H1 (cell line): ENCODE measurements around the gene FRMD3. TPM values are rescaled to one million over a fixed set of nuclear protein-coding genes. Genes with fewer than 3 reads are reported as not detected.

ENCODE experiments used
- CREB1 ChIP-seq: IDR thresholded peaks from 2 replicates; pipeline ENCODE4 v1.6.1; 2012; ENCODE audit warnings: inconsistent platforms
- HDAC6 ChIP-seq: IDR thresholded peaks from one replicate; pipeline ENCODE4 v1.7.1; 2012; ENCODE audit warnings: low read depth, mild to moderate bottlenecking, inconsistent platforms, low read length, moderate library complexity
- KDM1A ChIP-seq: fragments of 200-600, 300-600 bp; sonication (generic); IDR thresholded peaks from 2 replicates; pipeline ENCODE4 v1.7.1; 2016; ENCODE audit warnings: mild to moderate bottlenecking, low read length, borderline replicate concordance
- RAD21 ChIP-seq, 2 experiments: IDR thresholded peaks in 1 of 2; conservative IDR thresholded peaks in 1 of 2; 2 replicates each; pipeline ENCODE4 v1.6.1; 2011; ENCODE audit warnings: low read depth in 2 of 2, low read length in 2 of 2, improper control_type of control experiment in 1 of 2, inconsistent platforms in 1 of 2, mild to moderate bottlenecking in 1 of 2, moderate library complexity in 1 of 2
- SIX5 ChIP-seq: IDR thresholded peaks from 2 replicates; pipeline ENCODE4 v1.6.1; 2011; ENCODE audit warnings: mild to moderate bottlenecking, low read depth, low read length
- SUZ12 ChIP-seq: fragments of 200-600 bp; sonication (generic); IDR thresholded peaks from 2 replicates; pipeline ENCODE4 v1.6.1; 2012; ENCODE audit warnings: mild to moderate bottlenecking, inconsistent platforms, low read length, moderate library complexity, mixed read lengths
- polyA plus RNA-seq, 7 experiments: library from polyadenylated mRNA; depleted of rRNA in 3 of 7; stranded (reverse) in 5 of 7; unstranded in 2 of 7; fragments of >200 nt in 5 of 7; fragments of 200-250 nt in 2 of 7; gene quantifications; 1 replicate in 5 of 7; 2 replicates in 1 of 7; 4 replicates in 1 of 7; pipeline versions ENCODE4 v1.2.1 to v1.2.3, GENCODE V29; 2011 to 2013; ENCODE audit warnings: missing spikeins in 2 of 7, mixed read lengths in 2 of 7
- total RNA-seq: library from RNA; stranded (reverse); fragmentation: NEBNext Ultra II Directional; extraction: Animal tissue kit (Norgen Biotek cat#: 25700); gene quantifications from 2 replicates; pipeline ENCODE4 v1.2.1, GENCODE V29; 2021
- TF ChIP-seq, protein P1 (sequence below): fragments of 300-600 bp; sonication (generic); IDR thresholded peaks from 2 replicates; pipeline ENCODE4 v1.7.1; 2012; ENCODE audit warnings: low read length, moderate library complexity, mild to moderate bottlenecking, inconsistent platforms; ENCODE audit not compliant: insufficient replicate concordance
- TF ChIP-seq, protein P2 (sequence below), 3 experiments: IDR thresholded peaks; 1 replicate in 2 of 3; 2 replicates in 1 of 3; pipeline versions ENCODE4 v1.5.1 to v1.6.1; 2011; ENCODE audit warnings: low read length in 3 of 3, mild to moderate bottlenecking in 3 of 3, inconsistent platforms in 2 of 3, low read depth in 1 of 3, moderate library complexity in 1 of 3; ENCODE audit not compliant: insufficient read depth in 1 of 3; ENCODE audit errors: control extremely low read depth in 1 of 3

The FRMD3 gene
- total and polyA plus RNA-seq, 2 of the 8 experiments (the other 6 are each of a cell fraction or from before 2014, with no cell fraction given), result 0.15 to 1.4 TPM

DNA sequence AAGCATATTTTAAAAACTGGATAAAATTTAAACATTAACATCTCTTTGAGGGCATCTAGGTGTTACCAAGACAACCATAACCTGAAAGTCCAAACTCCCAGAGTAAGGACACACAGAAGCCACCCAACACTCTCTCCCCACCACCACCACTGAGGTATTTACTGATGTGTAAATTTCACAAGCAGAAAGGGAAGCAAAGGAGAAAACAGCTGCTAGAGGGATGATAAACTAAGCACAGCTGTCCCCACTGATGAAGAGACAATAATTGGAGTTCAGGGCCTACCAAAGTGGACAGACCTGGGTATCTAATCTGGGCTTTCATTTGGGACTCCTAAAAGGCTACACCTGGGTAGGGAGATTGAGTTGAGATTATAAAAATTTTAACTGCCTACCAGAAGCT, 63.6 kb downstream of the FRMD3 start (continued):
- TF ChIP-seq, protein P1, sequence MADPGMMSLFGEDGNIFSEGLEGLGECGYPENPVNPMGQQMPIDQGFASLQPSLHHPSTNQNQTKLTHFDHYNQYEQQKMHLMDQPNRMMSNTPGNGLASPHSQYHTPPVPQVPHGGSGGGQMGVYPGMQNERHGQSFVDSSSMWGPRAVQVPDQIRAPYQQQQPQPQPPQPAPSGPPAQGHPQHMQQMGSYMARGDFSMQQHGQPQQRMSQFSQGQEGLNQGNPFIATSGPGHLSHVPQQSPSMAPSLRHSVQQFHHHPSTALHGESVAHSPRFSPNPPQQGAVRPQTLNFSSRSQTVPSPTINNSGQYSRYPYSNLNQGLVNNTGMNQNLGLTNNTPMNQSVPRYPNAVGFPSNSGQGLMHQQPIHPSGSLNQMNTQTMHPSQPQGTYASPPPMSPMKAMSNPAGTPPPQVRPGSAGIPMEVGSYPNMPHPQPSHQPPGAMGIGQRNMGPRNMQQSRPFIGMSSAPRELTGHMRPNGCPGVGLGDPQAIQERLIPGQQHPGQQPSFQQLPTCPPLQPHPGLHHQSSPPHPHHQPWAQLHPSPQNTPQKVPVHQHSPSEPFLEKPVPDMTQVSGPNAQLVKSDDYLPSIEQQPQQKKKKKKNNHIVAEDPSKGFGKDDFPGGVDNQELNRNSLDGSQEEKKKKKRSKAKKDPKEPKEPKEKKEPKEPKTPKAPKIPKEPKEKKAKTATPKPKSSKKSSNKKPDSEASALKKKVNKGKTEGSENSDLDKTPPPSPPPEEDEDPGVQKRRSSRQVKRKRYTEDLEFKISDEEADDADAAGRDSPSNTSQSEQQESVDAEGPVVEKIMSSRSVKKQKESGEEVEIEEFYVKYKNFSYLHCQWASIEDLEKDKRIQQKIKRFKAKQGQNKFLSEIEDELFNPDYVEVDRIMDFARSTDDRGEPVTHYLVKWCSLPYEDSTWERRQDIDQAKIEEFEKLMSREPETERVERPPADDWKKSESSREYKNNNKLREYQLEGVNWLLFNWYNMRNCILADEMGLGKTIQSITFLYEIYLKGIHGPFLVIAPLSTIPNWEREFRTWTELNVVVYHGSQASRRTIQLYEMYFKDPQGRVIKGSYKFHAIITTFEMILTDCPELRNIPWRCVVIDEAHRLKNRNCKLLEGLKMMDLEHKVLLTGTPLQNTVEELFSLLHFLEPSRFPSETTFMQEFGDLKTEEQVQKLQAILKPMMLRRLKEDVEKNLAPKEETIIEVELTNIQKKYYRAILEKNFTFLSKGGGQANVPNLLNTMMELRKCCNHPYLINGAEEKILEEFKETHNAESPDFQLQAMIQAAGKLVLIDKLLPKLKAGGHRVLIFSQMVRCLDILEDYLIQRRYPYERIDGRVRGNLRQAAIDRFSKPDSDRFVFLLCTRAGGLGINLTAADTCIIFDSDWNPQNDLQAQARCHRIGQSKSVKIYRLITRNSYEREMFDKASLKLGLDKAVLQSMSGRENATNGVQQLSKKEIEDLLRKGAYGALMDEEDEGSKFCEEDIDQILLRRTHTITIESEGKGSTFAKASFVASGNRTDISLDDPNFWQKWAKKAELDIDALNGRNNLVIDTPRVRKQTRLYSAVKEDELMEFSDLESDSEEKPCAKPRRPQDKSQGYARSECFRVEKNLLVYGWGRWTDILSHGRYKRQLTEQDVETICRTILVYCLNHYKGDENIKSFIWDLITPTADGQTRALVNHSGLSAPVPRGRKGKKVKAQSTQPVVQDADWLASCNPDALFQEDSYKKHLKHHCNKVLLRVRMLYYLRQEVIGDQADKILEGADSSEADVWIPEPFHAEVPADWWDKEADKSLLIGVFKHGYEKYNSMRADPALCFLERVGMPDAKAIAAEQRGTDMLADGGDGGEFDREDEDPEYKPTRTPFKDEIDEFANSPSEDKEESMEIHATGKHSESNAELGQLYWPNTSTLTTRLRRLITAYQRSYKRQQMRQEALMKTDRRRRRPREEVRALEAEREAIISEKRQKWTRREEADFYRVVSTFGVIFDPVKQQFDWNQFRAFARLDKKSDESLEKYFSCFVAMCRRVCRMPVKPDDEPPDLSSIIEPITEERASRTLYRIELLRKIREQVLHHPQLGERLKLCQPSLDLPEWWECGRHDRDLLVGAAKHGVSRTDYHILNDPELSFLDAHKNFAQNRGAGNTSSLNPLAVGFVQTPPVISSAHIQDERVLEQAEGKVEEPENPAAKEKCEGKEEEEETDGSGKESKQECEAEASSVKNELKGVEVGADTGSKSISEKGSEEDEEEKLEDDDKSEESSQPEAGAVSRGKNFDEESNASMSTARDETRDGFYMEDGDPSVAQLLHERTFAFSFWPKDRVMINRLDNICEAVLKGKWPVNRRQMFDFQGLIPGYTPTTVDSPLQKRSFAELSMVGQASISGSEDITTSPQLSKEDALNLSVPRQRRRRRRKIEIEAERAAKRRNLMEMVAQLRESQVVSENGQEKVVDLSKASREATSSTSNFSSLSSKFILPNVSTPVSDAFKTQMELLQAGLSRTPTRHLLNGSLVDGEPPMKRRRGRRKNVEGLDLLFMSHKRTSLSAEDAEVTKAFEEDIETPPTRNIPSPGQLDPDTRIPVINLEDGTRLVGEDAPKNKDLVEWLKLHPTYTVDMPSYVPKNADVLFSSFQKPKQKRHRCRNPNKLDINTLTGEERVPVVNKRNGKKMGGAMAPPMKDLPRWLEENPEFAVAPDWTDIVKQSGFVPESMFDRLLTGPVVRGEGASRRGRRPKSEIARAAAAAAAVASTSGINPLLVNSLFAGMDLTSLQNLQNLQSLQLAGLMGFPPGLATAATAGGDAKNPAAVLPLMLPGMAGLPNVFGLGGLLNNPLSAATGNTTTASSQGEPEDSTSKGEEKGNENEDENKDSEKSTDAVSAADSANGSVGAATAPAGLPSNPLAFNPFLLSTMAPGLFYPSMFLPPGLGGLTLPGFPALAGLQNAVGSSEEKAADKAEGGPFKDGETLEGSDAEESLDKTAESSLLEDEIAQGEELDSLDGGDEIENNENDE, result no peak
- TF ChIP-seq KDM1A (no peak), HDAC6 (no peak), CREB1 (no peak), SIX5 (no peak), RAD21 (IDR thresholded peaks at IDR 0.05 in 1 of 2, conservative IDR thresholded peaks at IDR 0.05 in 1 of 2; ENCODE audit: low read depth in 2 of 2, low read length in 2 of 2) (no peak), SUZ12 (no peak)
- TF ChIP-seq, protein P2, sequence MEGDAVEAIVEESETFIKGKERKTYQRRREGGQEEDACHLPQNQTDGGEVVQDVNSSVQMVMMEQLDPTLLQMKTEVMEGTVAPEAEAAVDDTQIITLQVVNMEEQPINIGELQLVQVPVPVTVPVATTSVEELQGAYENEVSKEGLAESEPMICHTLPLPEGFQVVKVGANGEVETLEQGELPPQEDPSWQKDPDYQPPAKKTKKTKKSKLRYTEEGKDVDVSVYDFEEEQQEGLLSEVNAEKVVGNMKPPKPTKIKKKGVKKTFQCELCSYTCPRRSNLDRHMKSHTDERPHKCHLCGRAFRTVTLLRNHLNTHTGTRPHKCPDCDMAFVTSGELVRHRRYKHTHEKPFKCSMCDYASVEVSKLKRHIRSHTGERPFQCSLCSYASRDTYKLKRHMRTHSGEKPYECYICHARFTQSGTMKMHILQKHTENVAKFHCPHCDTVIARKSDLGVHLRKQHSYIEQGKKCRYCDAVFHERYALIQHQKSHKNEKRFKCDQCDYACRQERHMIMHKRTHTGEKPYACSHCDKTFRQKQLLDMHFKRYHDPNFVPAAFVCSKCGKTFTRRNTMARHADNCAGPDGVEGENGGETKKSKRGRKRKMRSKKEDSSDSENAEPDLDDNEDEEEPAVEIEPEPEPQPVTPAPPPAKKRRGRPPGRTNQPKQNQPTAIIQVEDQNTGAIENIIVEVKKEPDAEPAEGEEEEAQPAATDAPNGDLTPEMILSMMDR (IDR thresholded peaks at IDR 0.05; ENCODE audit: control extremely low read depth in 1 of 3, insufficient read depth in 1 of 3, low read depth in 1 of 3, low read length in 3 of 3), result no peak
